GM13976 (cell line): ENCODE data around the gene PARS2.

Source experiments
- DNase-seq: peaks from one replicate; pipeline ENCODE4 v3.0.0; 2012; ENCODE audit warnings: low spot score
- CTCF ChIP-seq: IDR thresholded peaks from 2 replicates; pipeline ENCODE4 v1.5.1; 2012; ENCODE audit warnings: borderline replicate concordance, mild to moderate bottlenecking; ENCODE audit not compliant: insufficient read depth; ENCODE audit errors: extremely low read depth, missing control alignments, control extremely low read depth
- in situ Hi-C: fragments of 300-500 bp; cut with MboI; formaldehyde crosslinking; loops from one replicate; pipeline ENCODE4 v1.12.0; 2022; ENCODE audit warnings: low sequenced_read_pairs, mixed read lengths, inconsistent platforms; ENCODE audit not compliant: unreplicated experiment

The PARS2 gene

DNA sequence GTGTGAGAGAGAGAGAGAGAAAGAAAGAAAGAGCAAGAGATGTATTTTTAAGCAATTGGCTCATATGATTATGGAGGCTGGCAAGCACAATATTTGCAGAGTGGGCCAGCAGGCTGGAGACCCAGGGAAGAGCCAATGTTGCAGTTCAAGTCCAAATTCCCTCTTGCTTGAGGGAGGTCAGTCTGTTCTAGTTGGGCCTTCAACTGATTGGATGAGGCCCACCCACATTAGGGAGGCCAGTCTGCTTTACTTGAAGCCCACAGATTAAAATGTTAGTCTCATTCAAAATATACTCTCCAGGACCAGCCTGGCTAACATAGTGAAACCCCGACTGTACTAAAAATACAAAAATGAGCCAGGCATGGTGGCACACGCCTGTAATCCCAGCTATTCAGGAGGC is 8.6 kb upstream of the PARS2 start:
- in situ Hi-C loops = no loop called here
- DNase-seq = no peak
- no peak for TF ChIP-seq CTCF

- DNase-seq = no peak
- in situ Hi-C loops = no loop called here
- no peak for TF ChIP-seq CTCF
Observed at GRCh38 chr1:54768093-54768492, 3.8 kb upstream of the PARS2 start.

- DNase-seq = no peak
- TF ChIP-seq CTCF = no peak
- in situ Hi-C loops = no loop called here
Observed at GRCh38 chr1:54767526-54767925, 3.2 kb upstream of the PARS2 start.

GRCh38 chr1:54766726-54767125 is 2.4 kb upstream of the PARS2 start:
- no peak for TF ChIP-seq CTCF
- DNase-seq = no peak
- in situ Hi-C loops = no loop called here

- TF ChIP-seq CTCF = no peak
- DNase-seq = no peak
- in situ Hi-C loops = no loop called here
Observed at GRCh38 chr1:54764922-54765561, 719 bp upstream of the PARS2 start.

GRCh38 chr1:54763816-54764132 is 549 bp downstream of the PARS2 start:
- DNase-seq = no peak

More at GRCh38 chr1:54763816-54764132, 549 bp downstream of the PARS2 start:
- no peak for TF ChIP-seq CTCF
- in situ Hi-C loops = no loop called here
